ENCODE results near the gene TYW3. TPM values are rescaled to one million over a fixed set of nuclear protein-coding genes. Genes with fewer than 3 reads are reported as not detected.

TYW3 gene
- total and polyA plus RNA-seq, 9 donors: 11.6 to 30.9 (median 21.7) TPM

DNA sequence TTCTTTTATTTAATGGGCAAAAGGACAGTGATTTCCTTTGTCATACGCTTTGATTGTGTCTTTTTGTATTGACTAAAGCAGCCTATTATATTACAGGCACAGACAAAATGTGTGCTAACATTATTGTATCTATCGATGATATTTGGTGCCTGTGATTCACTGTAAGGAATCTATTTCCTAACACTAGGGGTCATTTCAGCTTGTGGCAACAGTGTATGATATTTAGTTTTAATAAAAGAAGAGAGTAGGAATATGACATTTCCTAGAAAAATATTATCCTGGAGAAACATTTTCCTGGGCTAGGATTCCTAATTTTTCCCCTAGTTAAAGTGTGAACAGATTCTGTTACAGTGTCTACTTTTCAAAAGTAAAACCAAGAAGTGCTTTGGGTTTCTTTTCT is 42.8 kb downstream of the TYW3 start:
- WGBS, 3 donors: 84 to 91% (median 86%) methylated on average over 2 of the region's 2 CpGs
- no peak for TF ChIP-seq EP300 (IDR thresholded peaks at IDR 0.05)
- TF ChIP-seq, protein P1, sequence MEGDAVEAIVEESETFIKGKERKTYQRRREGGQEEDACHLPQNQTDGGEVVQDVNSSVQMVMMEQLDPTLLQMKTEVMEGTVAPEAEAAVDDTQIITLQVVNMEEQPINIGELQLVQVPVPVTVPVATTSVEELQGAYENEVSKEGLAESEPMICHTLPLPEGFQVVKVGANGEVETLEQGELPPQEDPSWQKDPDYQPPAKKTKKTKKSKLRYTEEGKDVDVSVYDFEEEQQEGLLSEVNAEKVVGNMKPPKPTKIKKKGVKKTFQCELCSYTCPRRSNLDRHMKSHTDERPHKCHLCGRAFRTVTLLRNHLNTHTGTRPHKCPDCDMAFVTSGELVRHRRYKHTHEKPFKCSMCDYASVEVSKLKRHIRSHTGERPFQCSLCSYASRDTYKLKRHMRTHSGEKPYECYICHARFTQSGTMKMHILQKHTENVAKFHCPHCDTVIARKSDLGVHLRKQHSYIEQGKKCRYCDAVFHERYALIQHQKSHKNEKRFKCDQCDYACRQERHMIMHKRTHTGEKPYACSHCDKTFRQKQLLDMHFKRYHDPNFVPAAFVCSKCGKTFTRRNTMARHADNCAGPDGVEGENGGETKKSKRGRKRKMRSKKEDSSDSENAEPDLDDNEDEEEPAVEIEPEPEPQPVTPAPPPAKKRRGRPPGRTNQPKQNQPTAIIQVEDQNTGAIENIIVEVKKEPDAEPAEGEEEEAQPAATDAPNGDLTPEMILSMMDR (IDR thresholded peaks at IDR 0.05): no peak
- no peak for TF ChIP-seq POLR2A (IDR thresholded peaks at IDR 0.05)
- Histone ChIP-seq H3K4me3 (no peak overlapping the region), H3K36me3 (no peaks in the 10 kb centered on the region), H3K27ac (no peak overlapping the region), H3K9me3 (no peaks in the 10 kb centered on the region), H3K27me3 (no peaks in the 10 kb centered on the region), H3K4me1 (ENCODE audit: insufficient read depth) (no peaks in the 10 kb centered on the region)
- intact Hi-C loops (cut with DNase I): loop anchor here in 1 of 4 donors (10.0 kb wide), 1 partner anchor 429 kb away; no protein-coding TSS in a partner anchor
- DNase-seq: no peak

DNA sequence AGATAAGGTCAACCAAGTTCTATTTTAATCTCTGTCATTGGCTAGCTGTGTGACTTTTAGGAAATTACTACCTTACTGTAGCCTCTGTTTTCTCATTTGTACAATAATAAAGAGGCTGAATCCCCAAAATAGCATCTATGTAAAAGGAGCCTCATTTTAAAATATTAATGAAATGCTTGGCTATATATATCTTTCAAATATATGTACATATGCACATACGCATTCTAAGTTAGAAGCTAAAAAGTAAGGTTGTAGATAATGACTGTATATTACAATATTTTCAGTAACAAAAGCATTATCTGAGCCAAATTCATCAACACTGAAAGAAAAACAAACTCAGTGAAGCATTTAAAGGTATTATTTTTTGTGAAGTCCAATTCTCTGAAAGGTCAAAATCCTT is 44.6 kb downstream of the TYW3 start:
- H3K9me3 ChIP-seq: no peaks in the 10 kb centered on the region
- no peak overlapping the region for H3K4me3 ChIP-seq
- no peaks in the 10 kb centered on the region for H3K36me3 ChIP-seq
- H3K27ac ChIP-seq: no peak overlapping the region
- intact Hi-C loops (cut with DNase I): loop anchor here in 1 of 4 donors (10.0 kb wide), 1 partner anchor 427 kb away; no protein-coding TSS in a partner anchor
- no peaks in the 10 kb centered on the region for H3K27me3 ChIP-seq
- no peak for TF ChIP-seq EP300 (IDR thresholded peaks at IDR 0.05)
- TF ChIP-seq POLR2A (IDR thresholded peaks at IDR 0.05): no peak
- TF ChIP-seq, protein P1 (IDR thresholded peaks at IDR 0.05): no peak
- H3K4me1 ChIP-seq (ENCODE audit: insufficient read depth): no peaks in the 10 kb centered on the region
- 68 to 84% (median 82%) methylated on average over 1 of the region's 1 CpG for WGBS, 3 donors
- DNase-seq: no peak

DNA sequence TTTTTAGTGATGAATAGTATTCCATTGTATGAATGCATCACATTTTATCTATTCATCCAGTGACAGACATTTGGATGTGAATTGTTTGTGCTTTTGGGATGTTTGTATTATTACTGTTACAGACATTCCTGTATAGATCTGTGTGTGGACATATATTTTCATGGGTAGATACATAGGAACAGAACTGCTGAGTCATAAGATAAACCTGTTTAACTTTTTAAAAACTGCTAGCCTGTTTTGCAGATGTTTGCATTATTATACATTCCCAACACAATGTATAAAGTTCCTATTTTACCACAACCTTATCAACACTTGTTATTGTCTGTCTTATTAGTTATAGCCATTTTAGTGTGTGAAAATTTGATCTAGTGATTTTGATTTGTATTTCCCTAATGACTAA is 46.8 kb downstream of the TYW3 start:
- intact Hi-C loops (cut with DNase I): loop anchor here in 1 of 4 donors (10.0 kb wide), 1 partner anchor 425 kb away; no protein-coding TSS in a partner anchor
- DNase-seq: no peak
- Histone ChIP-seq H3K4me1 (ENCODE audit: insufficient read depth) (no peaks in the 10 kb centered on the region), H3K27me3 (no peaks in the 10 kb centered on the region), H3K36me3 (no peaks in the 10 kb centered on the region), H3K27ac (no peak overlapping the region), H3K9me3 (no peaks in the 10 kb centered on the region), H3K4me3 (no peak overlapping the region)
- TF ChIP-seq, protein P1 (IDR thresholded peaks at IDR 0.05): no peak
- TF ChIP-seq EP300 (IDR thresholded peaks at IDR 0.05): no peak
- TF ChIP-seq POLR2A (IDR thresholded peaks at IDR 0.05): no peak

DNA sequence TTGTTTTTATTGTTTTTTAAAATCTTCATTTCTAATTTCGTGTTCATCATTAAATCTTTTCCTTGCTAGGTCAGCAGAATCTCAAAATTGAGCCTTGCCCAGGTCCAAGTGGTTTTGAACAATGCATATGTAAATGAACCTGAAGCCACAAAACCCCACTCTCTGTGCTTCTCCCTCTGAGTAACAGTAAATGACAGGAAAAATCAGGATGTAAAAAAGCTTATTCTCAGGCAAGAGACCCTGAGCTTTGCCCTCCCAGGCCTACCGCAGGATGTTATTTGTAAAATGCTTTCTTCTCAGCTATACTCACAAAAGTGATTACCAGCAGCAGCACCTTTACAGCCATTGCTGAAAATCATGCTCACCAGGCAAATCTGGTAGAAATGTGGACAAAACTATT is 47.6 kb downstream of the TYW3 start:
- Histone ChIP-seq H3K9me3 (no peaks in the 10 kb centered on the region), H3K4me3 (no peak overlapping the region), H3K27me3 (no peaks in the 10 kb centered on the region), H3K36me3 (no peaks in the 10 kb centered on the region), H3K27ac (no peak overlapping the region), H3K4me1 (ENCODE audit: insufficient read depth) (no peaks in the 10 kb centered on the region)
- DNase-seq: no peak
- intact Hi-C loops (cut with DNase I): no loop called here
- WGBS, 3 donors: 35 to 39% (median 39%) methylated on average over 2 of the region's 2 CpGs
- no peak for TF ChIP-seq EP300 (IDR thresholded peaks at IDR 0.05)
- TF ChIP-seq, protein P1 (IDR thresholded peaks at IDR 0.05): no peak
- no peak for TF ChIP-seq POLR2A (IDR thresholded peaks at IDR 0.05)

Data from ovary (tissue), 9 donors.